Activated T-helper 2 cell treated with anti-CD3 and anti-CD28 coated beads, Interferon-gamma antibody, Interleukin-2, Interleukin-4, amounts not matched to agents 10 μg/mL and 5 μg/mL and 100 μg/mL, durations not matched to agents 14 hours and 24 hours and 36 hours (primary cell): ENCODE data around the gene SRBD1. TPM values are rescaled to one million over a fixed set of nuclear protein-coding genes. Genes with fewer than 3 reads are reported as not detected.

Source experiments
- DNase-seq: peaks from one replicate; pipeline ENCODE4 v3.0.0; 2021; ENCODE audit warnings: low spot score
- H3K27ac Mint-ChIP-seq: one replicate; pipeline ENCODE4 v1.8.0; 2021; ENCODE audit warnings: mixed read lengths
- H3K27me3 Mint-ChIP-seq: one replicate; pipeline ENCODE4 v1.8.0; 2021; ENCODE audit warnings: low read depth, mixed read lengths
- H3K36me3 Mint-ChIP-seq: one replicate; pipeline ENCODE4 v1.8.0; 2021; ENCODE audit warnings: low read depth, mixed read lengths
- H3K4me1 Mint-ChIP-seq: one replicate; pipeline ENCODE4 v1.8.0; 2021; ENCODE audit warnings: low read depth, mixed read lengths
- H3K4me3 Mint-ChIP-seq: one replicate; pipeline ENCODE4 v1.8.0; 2021; ENCODE audit warnings: low read depth, mild to moderate bottlenecking, moderate library complexity, mixed read lengths
- H3K9me3 Mint-ChIP-seq: one replicate; pipeline ENCODE4 v1.8.0; 2021; ENCODE audit warnings: mixed read lengths
- intact Hi-C: fragments of 100-400 bp; cut with micrococcal nuclease; formaldehyde crosslinking; loops from one replicate; pipeline ENCODE4 v1.15.1; 2023
- total RNA-seq: library from RNA; stranded (reverse); gene quantifications from 2 replicates; pipeline ENCODE4 v1.2.3, GENCODE V29; 2022

SRBD1 gene
- total RNA-seq, 1 donor from 2014 or later = 21.7 TPM

DNA sequence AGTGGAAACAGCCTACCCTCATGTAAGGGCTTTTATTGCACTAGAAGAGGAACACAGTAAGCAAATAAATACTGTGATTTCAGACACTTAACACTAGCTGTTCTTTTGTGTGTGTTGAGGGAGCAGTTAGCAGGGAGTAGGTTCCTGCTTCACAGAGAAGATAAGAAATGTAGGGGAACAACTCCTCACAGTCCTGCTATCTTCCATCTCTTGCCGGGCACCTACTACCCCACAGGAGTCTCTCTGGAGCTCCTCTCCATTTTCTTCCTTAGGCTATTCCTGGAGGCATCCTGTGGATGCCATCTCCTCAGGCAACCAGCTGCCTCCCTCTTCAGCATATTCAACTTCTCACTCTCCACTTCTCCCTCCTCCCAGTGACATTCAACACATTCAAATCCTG, 145.0 kb downstream of the SRBD1 start:
- H3K27me3 Mint-ChIP-seq = no peaks in the 10 kb centered on the region
- no peaks in the 10 kb centered on the region for H3K9me3 Mint-ChIP-seq
- H3K36me3 Mint-ChIP-seq = peaks cover 4% of the 10 kb centered on the region
- no peaks in the 10 kb centered on the region for H3K4me1 Mint-ChIP-seq
- no peak overlapping the region for H3K27ac Mint-ChIP-seq
- no peak for DNase-seq
- no peak overlapping the region for H3K4me3 Mint-ChIP-seq
- intact Hi-C loops = no loop called here

DNA sequence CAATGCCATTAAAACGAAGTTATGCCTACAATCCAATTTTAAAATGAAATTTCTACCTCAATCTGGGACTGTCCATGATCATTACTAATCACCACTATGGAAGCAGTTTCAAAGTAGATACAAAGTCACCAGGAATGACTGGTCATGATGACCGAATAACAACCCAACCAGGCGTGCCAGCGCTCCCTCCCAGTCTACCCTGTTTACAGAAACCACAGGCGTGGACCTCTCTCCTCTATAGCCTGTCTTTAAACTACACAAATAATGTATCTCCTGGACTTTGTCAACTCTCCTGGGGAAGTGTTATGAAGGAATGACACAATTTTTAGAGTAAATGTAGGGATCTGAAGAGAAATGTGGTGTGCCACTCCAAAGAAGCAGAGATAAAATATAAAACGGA, 150.2 kb downstream of the SRBD1 start:
- H3K4me3 Mint-ChIP-seq = no peak overlapping the region
- no peak overlapping the region for H3K27ac Mint-ChIP-seq
- H3K9me3 Mint-ChIP-seq = no peaks in the 10 kb centered on the region

GRCh38 chr2:45459860-45460259, 151.2 kb downstream of the SRBD1 start:
- no peaks in the 10 kb centered on the region for H3K9me3 Mint-ChIP-seq
- intact Hi-C loops = no loop called here

More for the DNA sequence above, 150.2 kb downstream of the SRBD1 start:
- intact Hi-C loops = no loop called here
- no peak for DNase-seq
- Mint-ChIP-seq H3K36me3 (peaks cover 7% of the 10 kb centered on the region), H3K4me1 (no peaks in the 10 kb centered on the region), H3K27me3 (no peaks in the 10 kb centered on the region)

GRCh38 chr2:45458909-45459563, 152.0 kb downstream of the SRBD1 start:
- intact Hi-C loops = no loop called here

More at GRCh38 chr2:45459860-45460259, 151.2 kb downstream of the SRBD1 start:
- no peaks in the 10 kb centered on the region for H3K27me3 Mint-ChIP-seq
- no peak overlapping the region for H3K27ac Mint-ChIP-seq
- no peak for DNase-seq
- no peak overlapping the region for H3K4me3 Mint-ChIP-seq
- H3K36me3 Mint-ChIP-seq = peaks cover 7% of the 10 kb centered on the region
- H3K4me1 Mint-ChIP-seq = no peaks in the 10 kb centered on the region

GRCh38 chr2:45457211-45457945, 153.7 kb downstream of the SRBD1 start:
- H3K9me3 Mint-ChIP-seq = no peaks in the 10 kb centered on the region

More at GRCh38 chr2:45458909-45459563, 152.0 kb downstream of the SRBD1 start:
- Mint-ChIP-seq H3K4me3 (no peak overlapping the region), H3K27me3 (no peaks in the 10 kb centered on the region), H3K27ac (no peak overlapping the region), H3K4me1 (no peaks in the 10 kb centered on the region), H3K36me3 (peaks cover 7% of the 10 kb centered on the region), H3K9me3 (no peaks in the 10 kb centered on the region)
- DNase-seq = no peak

DNA sequence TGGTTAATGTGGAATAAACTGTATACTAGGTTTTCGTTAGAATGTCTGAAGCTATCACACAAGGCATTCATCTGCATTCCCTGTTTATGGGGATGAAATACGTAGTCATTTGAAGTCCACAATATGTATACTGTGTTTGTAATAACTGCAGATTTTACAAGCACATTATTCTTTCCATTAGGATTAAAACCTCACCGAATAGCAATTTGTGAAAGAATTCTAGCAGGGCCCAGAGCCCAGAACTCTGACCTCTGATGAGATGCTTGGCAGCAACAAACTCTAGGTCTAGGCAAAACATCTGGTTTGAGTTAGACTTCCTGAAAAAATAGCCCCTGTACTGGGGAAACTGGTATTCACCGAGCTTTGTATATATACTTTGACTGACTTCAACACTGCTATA, 158.2 kb downstream of the SRBD1 start:
- H3K9me3 Mint-ChIP-seq = no peaks in the 10 kb centered on the region
- no peak overlapping the region for H3K27ac Mint-ChIP-seq
- DNase-seq = no peak
- peaks cover 2% of the 10 kb centered on the region for H3K4me1 Mint-ChIP-seq
- intact Hi-C loops = no loop called here
- H3K27me3 Mint-ChIP-seq = no peaks in the 10 kb centered on the region
- no peaks in the 10 kb centered on the region for H3K36me3 Mint-ChIP-seq
- H3K4me3 Mint-ChIP-seq = no peak overlapping the region

More at GRCh38 chr2:45457211-45457945, 153.7 kb downstream of the SRBD1 start:
- Mint-ChIP-seq H3K36me3 (peaks cover 7% of the 10 kb centered on the region), H3K4me3 (no peak overlapping the region), H3K4me1 (peaks cover 2% of the 10 kb centered on the region), H3K27me3 (no peaks in the 10 kb centered on the region), H3K27ac (no peak overlapping the region)
- DNase-seq = no peak
- intact Hi-C loops = no loop called here

- peaks cover 2% of the 10 kb centered on the region for H3K4me1 Mint-ChIP-seq
- no peak overlapping the region for H3K4me3 Mint-ChIP-seq
- H3K27me3 Mint-ChIP-seq = no peaks in the 10 kb centered on the region
- intact Hi-C loops = no loop called here
- no peaks in the 10 kb centered on the region for H3K36me3 Mint-ChIP-seq
- DNase-seq = no peak
- H3K27ac Mint-ChIP-seq = no peak overlapping the region
- H3K9me3 Mint-ChIP-seq = no peaks in the 10 kb centered on the region
These were observed 160.4 kb downstream of the SRBD1 start for GRCh38 chr2:45450634-45451033.

DNA sequence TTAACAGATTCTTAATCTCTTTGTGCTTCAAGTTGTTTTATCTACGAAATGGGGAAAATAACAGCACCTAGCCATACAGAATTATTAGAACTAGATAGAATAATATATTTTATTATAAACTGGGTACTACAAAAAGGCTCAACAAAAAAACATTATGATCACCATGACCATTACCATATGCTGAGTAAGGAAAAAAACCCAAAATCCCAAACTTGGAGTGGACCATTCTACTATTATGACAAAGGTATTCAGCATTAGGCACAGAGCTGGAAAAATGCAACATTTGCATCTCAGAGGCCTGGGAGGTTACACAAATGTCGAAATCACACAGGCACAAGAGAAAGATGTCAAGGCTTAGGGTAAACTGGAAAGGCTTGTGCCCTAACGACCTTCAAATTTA, 162.8 kb downstream of the SRBD1 start:
- no peak overlapping the region for H3K27ac Mint-ChIP-seq
- no peak for DNase-seq
- no peaks in the 10 kb centered on the region for H3K4me1 Mint-ChIP-seq
- no peaks in the 10 kb centered on the region for H3K9me3 Mint-ChIP-seq
- H3K27me3 Mint-ChIP-seq = no peaks in the 10 kb centered on the region
- no peak overlapping the region for H3K4me3 Mint-ChIP-seq
- H3K36me3 Mint-ChIP-seq = no peaks in the 10 kb centered on the region
- intact Hi-C loops = no loop called here

DNA sequence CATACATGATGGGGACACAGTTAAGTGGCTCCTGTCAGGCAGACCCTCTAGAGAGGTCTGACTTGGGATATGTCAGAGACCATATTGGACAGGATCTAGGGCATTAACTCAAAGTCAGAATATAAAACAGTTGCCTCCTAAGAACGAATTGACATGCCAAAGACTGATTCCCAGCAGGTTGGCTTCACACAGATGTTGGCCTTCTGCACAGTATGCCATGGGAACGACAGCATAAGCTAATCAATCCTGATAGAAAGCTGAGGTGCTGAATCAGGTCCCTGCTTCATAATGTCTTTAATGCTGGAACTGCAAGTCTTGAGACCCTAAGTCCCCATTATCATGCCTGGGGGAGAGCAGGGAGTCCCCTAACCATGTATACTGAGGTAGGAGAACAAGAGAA, 165.1 kb downstream of the SRBD1 start:
- no peaks in the 10 kb centered on the region for H3K36me3 Mint-ChIP-seq
- no peak for DNase-seq
- no peaks in the 10 kb centered on the region for H3K9me3 Mint-ChIP-seq
- no peak overlapping the region for H3K27ac Mint-ChIP-seq
- H3K27me3 Mint-ChIP-seq = no peaks in the 10 kb centered on the region
- intact Hi-C loops = no loop called here
- no peak overlapping the region for H3K4me3 Mint-ChIP-seq
- H3K4me1 Mint-ChIP-seq = peaks cover 2% of the 10 kb centered on the region

GRCh38 chr2:45445037-45445436, 166.0 kb downstream of the SRBD1 start:
- H3K4me1 Mint-ChIP-seq = peaks cover 2% of the 10 kb centered on the region
- no peak overlapping the region for H3K4me3 Mint-ChIP-seq
- no peak overlapping the region for H3K27ac Mint-ChIP-seq
- intact Hi-C loops = no loop called here
- H3K9me3 Mint-ChIP-seq = no peaks in the 10 kb centered on the region
- DNase-seq = no peak
- H3K27me3 Mint-ChIP-seq = no peaks in the 10 kb centered on the region
- H3K36me3 Mint-ChIP-seq = no peaks in the 10 kb centered on the region

DNA sequence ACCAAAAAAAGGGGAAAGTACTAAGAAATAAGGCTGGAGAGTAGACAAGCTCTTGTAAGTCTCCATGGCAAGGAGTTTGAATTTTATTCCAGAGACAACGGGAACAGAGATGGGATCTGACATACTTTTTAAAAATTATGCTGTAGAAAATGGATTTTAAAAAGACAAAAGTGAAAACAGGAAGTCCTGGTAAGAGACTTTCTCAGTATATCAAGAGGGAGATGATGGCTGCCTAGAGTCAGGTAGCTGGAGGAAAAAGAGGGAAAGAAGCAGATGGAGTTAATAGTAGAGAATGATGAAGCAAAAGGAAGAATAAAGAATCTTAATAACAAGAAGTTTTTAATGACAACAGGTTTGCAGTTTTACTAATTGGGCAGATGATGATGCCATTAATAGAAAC, 168.1 kb downstream of the SRBD1 start:
- H3K9me3 Mint-ChIP-seq = no peaks in the 10 kb centered on the region
- H3K27me3 Mint-ChIP-seq = no peaks in the 10 kb centered on the region

DNA sequence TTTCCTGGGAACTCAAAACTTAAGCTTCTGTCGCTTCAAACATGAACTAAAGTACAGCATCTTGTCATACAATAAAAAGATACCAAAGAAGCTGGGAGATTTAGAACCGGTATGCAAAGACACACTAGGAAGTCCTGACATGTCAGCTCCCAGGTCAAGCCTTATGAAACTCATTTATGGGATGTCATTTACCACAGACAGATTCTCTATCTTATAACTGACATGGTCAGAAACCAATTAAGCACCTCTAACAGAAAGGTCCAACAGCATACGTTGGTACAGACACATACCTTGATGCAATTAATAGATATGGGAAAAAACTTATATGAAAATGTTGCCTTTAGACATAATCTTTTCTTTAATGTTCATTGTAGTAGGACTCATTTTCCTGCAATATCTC, 169.0 kb downstream of the SRBD1 start:
- intact Hi-C loops = no loop called here
- no peak for DNase-seq
- no peaks in the 10 kb centered on the region for H3K27me3 Mint-ChIP-seq
- H3K36me3 Mint-ChIP-seq = peaks cover 4% of the 10 kb centered on the region
- no peak overlapping the region for H3K27ac Mint-ChIP-seq
- peaks cover 7% of the 10 kb centered on the region for H3K9me3 Mint-ChIP-seq
- peaks cover 2% of the 10 kb centered on the region for H3K4me1 Mint-ChIP-seq
- no peak overlapping the region for H3K4me3 Mint-ChIP-seq

More for the DNA sequence above, 168.1 kb downstream of the SRBD1 start:
- DNase-seq = no peak
- Mint-ChIP-seq H3K4me1 (peaks cover 2% of the 10 kb centered on the region), H3K36me3 (no peaks in the 10 kb centered on the region), H3K27ac (no peak overlapping the region), H3K4me3 (no peak overlapping the region)
- intact Hi-C loops = no loop called here

DNA sequence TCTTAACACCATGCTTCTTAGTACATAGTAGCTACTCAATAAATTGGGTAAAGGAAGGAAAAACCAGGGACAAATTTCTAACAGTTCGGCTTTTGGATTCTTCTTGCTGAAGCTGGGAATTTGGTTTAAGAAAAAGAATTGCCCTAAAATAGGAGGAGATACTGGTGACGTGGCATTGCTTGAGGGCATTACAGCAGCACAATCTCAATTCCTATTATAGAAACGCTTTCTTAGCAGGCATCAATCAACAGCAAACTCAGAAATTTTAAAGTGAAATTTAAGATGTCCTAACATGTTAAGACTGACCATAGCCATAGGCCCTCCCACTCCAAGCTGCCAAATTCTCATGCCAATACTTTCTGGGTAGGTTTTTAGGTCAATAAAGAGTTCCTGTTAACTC, 169.5 kb downstream of the SRBD1 start:
- H3K27me3 Mint-ChIP-seq = no peaks in the 10 kb centered on the region
- intact Hi-C loops = no loop called here
- peaks cover 2% of the 10 kb centered on the region for H3K4me1 Mint-ChIP-seq
- no peak overlapping the region for H3K27ac Mint-ChIP-seq
- H3K4me3 Mint-ChIP-seq = no peak overlapping the region
- peaks cover 8% of the 10 kb centered on the region for H3K9me3 Mint-ChIP-seq
- H3K36me3 Mint-ChIP-seq = peaks cover 4% of the 10 kb centered on the region
- DNase-seq = no peak
